Activated CD8-positive, alpha-beta memory T cell treated with anti-CD3 and anti-CD28 coated beads, Interleukin-2, amount 50 U/mL, for 24 hours (primary cell): ENCODE measurements around the gene COL8A1.

Source experiments
- DNase-seq: peaks from one replicate; pipeline ENCODE4 v3.0.0-alpha.2; 2020; ENCODE audit errors: extremely low read depth

The COL8A1 gene

DNA sequence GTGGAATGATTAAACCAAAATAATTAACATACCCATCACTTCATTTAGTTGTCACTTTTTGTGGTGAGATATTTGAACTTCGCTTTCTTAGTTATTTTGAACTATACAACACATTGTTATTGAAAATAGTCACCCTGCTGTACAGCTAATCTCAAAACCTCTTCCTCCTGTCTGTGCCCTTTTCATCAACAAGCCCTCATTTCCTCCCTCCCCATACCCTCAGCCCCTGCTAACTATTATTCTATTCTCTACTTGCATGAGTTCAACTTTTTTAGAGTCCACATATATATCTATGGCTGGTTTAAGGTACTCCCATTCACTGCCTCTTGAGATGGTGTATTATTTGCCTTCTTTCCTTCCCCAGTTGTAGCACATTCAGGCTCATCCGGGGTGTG is 32.2 kb downstream of the COL8A1 start:
- no peak for DNase-seq

DNA sequence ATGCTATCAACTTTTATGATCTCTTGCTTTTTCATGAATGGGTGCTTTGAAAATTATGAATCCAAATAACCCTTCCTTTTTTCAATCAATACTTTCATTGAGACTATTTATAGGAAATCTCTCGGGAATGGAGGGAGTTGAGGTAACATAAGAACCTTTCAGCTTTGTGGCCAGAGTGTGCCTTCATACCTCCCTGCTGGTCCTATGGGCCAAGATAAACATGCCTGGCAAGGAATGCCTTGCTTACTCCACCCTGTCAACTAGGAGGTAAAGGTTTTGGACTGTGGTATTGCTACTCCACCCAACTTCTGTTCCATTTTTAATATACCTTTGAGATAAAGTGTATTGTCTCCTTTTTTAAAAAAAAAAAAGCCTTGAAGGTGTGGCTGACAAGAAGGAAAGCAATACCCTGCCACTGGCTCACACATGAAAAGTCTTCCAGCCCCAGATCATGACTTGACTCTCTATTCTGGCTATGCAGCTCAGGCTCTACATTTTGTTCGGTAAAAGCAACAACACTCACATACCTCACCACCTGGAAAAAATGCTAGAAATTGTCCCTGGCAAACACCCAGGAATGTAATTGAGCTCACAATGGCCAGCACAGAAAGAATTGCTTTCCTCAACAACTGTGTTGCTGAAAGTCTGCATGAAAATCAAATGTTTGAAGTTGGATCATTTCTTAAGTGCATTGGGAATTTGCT is 35.8 kb downstream of the COL8A1 start:
- DNase-seq, result no peak

DNA sequence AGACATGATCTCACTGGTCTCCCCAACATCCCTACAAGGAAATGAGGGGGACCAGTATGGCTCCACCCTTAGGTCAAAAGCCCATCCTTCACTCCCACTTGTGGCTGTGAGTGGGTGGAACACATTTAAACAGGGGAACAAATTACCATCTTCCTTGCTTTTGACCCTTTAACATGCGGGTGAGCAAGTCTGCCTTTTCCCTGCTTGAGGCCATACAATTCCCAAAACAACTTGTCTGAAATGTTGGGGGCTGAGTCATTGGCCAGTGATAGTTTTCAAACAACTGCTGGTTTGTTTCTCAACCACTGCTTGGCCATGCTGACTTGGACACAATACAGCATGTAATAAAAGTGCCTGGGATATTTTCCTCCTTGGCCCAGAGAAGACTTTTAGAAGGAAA is 39.6 kb downstream of the COL8A1 start:
- no peak for DNase-seq

DNA sequence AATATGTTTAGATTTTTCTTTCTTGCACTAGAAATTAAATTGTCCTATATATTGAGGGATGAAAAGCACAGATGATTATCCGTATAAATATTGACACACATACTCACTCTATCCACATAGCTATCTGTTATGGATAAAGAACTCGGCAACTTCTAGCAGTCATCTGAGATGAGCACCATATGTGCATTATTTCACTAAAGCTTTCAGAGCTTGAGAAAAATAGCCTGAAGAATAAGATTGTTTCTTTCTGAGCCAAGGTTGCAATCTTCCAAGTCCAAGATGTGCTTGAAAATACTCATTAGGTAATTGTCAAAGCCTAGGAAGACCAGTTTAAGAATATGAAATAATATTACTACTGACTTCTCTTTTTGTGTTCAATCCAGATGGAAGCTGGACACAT is 40.5 kb downstream of the COL8A1 start:
- DNase-seq, result no peak

DNA sequence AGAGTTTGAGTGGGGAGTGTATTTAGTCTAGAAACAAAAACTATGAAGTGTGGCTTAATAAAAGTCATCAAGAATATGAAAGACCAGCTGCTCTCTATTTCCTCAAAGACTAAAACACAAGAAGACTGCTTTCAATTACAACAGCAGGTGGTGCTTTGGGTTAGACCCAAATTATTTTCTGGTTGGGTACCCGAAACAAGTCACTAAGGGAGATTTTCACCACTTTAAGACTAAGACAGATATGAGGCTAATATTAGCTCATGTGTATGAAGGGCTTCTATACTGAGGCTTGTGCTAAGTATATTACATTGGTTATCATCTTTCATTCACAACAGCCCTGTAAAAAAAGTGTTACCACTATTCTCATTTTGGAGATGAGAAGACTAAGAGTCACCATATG is 43.1 kb downstream of the COL8A1 start:
- no peak for DNase-seq

DNA sequence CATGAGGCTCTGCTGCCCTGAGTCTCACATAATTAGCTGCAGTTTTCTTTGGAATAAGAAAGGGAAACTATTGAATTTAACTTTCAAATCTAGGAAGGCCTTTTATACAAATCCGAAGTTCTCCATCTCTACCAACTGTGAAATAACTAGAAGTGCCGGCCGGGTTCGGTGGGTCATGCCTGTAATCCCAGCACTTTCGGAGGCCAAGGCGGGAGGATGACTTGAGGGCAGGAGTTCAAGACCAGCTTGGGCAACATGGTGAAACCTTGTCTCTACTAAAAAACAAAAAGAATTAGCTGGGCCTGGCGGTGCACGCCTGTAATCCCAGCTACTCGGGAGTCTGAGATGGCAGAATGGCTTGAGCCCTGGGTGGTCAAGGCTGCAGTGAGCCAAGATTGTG is 43.6 kb downstream of the COL8A1 start:
- no peak for DNase-seq

DNA sequence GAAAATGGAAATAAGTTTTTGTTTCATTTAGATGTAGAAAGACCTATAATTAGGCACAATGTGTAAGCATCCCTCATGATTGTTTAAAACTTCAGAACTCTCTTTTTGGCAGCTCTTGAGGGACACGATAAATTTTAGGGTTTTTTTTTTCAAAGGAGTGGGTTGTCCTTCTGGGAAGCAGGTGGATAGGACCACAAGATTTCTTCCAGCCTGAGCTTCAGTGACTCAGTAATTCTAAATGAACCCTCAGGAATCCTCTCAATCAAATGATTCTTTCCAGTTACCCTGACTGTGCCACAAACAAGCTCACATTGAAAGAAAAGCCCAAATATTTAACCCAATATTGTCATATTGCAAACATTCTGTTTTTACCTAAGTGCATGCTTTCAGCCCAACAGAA is 45.1 kb downstream of the COL8A1 start:
- no peak for DNase-seq

DNA sequence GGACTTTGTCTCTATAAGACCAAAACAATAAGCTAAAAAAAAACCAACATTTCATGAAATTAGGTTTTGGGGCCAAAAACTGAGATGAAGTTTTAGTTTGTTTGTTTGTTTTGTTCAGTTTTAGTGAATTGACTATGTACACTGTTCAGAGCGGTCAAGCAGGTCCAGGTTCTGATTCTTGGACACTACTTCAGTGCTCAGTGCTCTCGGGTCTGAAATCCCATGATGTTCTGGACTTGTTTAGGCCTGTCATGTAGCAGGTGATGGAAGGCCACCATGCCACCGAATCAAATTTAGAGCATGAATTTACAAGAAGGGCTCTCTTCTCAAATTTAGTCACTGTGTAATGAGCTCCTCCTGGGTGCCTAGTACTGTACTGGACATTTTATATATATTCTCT is 45.5 kb downstream of the COL8A1 start:
- DNase-seq, result no peak

DNA sequence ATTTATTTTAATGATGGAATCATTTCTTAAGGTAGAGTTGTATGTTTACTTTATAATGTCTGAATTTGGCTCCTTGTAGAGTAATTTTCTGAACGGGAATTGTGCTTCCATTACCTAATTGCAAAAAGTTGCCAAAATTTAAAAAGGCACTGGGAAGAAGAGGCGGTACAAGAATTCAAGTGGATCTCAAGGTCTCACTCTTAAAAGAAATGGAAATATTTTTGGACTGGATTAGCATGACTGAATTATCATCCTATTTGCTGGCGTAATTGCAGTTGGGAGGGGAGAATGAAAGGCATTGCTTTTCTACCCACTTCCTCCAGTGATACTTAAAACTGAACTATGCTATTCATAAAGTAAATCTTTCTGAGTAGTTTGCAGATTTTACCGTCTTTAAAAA is 46.2 kb downstream of the COL8A1 start:
- no peak for DNase-seq

DNA sequence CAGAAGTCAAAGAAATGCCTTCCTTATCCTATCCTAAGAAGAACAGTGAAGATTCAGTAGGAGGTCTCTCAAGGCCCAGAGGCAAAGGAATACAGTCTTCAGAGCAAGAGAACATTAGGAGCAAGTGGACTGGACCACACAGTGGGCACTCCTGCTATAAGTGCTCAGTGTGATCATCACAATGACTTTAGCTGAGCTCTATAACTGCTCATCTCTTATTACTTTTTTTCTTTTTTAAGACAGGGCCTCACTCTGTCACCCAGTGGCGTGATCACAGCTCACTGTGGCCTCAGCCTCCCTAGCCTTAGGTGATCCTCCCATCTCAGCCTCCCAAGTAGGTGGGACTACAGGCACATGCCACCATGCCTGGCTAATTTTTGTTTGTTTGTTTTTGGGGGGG is 48.1 kb downstream of the COL8A1 start:
- no peak for DNase-seq

DNA sequence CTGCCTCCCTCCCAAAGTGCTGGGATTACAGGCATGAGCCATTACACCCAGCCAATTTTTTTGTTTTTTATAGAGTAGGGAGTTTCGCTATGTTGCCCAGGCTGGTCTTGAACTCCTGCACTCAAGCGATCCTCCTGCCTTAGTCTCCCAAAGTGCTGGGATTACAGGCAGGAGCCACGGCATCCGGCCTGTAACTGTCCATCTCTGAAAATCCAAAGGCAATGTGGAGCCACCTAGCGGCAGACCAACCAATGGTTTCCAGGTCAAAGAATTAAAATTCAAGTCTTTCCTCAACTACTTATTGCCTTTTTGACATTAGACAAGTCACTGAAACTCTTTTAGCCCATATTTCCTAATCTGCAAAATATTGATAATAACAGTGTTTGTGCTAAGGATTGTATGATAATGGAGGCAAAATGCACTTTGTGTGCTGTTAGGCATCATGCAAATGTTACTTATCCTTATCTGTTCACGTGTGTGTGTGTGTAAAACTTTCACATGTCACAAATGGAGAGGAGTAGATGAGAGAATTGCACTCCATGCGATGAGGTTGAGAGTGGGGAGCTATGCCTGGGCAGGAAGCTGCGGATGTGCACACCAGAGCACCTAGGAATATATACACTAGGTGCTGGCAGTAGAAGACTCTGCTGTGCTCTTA is 48.7 kb downstream of the COL8A1 start:
- no peak for DNase-seq

DNA sequence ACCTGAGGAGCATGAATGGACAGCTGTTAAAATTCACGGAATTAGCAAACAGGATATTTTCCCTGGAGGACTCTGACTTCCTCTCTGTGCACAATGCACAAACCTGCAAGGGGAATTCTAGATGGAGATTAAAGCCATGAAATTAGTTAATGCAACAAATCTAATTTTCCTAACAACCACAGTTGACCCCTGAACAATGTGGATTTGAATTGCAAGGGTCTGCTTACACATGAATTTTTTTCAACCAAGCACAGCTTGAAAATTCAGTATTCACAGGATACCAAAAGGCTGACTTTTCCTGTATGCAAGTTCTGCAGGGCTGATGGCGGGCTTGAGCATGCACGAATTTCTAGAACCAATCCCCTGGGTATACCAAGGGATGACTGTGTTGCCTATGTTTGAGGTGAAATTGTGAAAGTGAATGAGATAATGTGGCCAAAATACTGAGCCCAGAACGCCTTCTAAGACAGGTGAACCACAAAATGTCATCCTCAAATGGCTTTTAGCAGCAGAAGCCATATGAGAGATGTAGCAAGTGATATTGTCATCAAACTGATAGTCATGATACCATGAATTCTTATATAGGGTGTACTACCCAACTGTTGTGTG is 52.5 kb downstream of the COL8A1 start:
- no peak for DNase-seq

DNA sequence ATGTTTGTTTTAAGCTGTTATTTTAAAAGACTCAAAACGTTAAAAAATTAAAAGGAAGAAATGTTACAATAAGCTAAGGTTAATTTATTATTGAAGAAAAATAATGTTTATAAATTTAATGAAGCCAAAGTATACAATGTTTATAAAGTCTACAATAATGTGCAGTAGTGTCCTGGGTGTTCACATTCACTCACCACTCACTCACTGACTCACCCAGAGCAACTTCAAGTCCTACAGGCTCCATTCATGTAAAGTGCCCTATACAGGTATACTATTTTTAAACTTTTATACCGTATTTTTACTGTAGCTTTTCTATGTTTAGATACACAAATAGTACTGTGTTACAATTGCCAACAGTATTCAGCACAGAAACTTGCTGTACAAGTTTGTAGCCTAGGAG is 55.2 kb downstream of the COL8A1 start:
- DNase-seq, result no peak

DNA sequence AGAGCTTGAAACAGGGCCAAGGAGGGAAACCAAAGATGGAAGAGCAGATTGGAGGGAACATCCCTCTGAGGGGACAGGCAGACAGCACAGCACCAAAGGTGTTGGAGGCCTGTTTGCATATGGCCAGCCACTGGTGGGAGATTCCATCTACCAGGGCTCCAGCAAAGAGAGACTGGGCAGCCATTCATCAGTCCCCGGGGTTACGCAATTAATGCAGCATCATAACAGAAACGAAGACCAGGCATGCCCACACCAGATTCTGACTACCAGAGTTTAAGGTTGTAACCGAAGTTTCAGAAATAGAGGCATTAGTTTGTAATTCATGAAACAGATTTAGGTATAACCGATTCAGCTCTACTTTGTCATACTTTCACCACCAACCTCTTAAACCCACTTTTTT is 58.1 kb downstream of the COL8A1 start:
- DNase-seq, result no peak

DNA sequence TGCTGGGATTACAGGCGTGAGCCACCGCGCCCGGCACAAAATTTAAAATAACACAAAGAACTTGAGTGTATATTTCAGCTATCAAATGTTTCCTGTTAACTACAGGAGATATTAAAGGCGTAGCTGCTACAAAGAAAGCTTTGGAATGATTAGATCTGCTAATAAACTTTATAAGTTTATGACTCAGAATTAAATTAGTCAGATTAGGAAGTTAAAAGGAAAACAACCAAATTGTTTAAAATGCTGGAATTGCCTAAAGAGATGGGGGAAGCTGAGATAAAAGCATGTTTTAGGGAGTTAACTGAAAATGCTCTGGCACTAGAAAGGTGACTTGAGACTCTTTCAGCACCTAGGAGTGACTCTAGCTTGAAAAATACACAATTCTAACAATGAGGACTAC is 58.9 kb downstream of the COL8A1 start:
- no peak for DNase-seq

DNA sequence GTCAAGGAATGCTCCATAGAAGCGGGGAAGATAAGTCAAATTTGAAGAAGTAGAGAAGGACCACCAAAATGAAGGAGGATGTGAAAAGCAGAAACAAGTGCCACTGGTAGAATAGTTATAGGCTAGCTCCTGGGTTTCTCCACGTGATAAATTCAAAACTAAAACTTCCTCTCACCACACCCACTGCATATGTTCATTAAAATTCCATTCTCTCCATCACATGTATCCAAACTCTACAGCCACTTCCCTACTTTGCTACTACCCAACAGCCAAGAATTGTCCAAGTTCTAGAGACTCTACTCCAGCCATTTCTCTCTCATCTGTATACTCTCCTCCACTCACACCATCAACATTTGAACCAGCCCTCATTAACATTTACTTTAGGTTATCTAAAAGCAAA is 60.5 kb downstream of the COL8A1 start:
- DNase-seq, result no peak

DNA sequence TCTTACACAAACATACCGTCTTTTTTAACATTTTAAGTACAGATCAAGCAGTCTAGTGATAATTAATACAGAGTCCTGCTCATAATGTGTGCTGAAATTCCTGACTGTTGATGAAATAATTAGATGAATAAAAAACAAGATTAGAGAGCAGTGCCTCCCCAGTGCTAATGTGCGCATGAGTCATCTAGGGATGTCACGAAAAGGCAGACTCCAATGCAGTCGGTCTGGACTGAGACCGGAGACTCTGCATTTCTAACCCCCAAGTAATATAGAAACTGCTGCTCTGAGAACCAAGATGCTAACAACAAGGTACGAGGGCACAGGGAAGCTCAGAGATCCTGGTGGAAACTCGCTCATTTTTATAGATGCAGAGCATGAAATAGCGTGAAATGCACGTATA is 61.4 kb downstream of the COL8A1 start:
- DNase-seq, result no peak

DNA sequence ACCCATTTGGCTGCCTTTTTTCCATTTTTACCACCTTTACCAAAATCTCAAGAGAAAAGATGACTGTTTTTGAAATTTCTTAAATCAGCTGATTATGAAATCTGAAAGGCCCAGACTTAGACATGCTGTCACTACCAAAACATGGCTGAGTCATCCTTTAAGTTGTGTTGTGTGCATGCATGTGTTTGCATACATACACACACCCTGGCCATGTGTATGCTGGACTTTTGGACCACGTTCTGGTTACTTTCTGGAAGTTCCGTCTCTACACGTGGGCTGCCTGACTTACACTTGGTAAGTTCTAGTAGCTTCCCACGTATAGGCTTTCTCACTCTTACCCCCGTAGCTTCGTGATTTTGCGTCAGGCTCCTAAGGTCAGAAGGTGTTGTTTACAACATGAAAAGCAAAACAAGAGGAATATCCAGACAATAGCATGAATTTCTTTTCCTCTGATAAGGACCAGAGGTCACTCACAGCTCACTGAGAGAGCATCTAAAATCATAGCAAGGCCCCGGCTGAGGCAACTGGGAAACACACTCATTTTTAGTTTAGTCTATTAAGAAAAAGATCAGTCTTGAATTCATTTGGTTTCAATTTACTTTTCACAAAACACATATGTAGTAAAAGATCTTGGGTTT is 62.4 kb downstream of the COL8A1 start:
- no peak for DNase-seq

DNA sequence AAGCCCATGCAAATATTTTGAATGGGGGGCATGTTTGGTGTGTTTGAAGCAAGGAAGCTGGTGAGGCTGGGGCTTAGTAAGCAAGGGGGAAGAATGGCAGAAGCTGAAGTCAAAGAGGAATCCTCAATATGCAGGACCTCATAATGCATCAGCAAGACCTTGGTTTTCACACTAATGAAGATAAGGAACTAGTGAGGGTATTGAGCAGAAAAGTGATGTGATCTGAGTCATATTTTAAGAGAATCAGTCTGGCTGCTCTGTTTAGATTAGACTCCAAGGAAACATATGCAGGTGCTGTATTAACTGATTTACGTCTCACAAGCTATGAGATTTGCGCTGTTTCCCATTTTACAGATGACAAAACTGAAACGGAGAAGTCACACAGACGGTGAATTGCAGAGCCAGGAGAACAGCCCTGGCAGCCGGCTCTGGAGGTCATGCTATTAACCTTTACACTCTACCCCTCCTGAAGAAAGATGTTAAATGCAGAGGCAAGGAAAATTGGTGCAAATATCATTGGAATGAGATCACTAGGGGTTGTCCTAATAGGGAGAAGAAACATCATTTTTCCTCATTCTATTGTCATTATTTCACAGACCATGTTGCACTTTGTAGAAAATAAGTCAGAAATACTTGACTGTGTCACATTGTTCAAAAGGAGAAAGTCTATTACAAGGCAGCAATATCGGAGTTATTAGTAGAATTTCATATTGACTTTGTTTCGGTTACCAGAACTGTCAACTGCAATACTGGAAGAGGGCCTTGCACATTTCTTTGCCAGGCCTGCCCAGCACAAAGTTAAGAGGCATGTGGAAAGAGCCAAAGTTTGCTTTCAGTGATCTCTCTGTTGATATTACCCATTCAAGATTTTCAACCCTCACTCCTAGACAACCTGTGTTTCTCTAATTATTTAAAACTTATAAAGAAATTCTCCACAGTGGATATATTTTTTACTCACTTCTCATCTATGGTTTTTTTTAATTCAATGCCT is 64.9 kb downstream of the COL8A1 start:
- no peak for DNase-seq

DNA sequence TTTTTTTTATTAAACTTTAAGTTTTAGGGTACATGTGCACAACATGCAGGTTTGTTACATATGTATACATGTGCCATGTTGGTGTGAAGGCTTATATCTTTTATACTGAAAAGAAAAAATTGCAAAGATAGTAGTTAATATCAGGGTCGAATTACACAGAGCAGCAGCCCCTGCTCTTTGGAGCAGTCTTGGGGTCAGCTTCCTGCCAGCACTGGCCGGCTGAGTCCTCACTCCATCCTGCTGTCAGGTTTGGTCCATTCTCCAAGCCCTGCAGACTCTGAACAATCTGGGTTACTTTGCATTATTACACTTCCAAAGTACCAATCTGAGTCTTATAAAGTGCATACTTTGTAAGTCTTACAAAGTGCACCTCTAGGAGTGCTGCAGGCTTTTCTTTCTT is 66.0 kb downstream of the COL8A1 start:
- DNase-seq, result no peak

DNA sequence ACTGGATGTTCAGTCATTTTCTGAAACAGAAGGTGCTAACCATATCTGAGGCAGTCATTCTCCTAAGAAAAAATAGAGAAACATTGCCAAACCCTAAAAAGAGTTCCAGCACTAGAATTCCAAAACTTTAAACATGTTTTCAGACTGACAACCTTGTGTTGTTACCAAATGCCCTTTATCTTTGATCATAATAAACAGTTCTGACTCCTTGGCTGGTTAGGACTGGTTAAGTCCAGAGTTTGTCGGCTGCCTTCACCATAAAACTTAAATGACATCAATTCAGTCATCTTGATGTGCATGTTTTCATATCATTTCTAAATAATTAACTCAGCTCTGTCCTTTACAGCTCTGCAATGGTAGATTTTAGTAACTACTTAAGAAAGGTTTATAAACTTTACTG is 68.0 kb downstream of the COL8A1 start:
- no peak for DNase-seq

DNA sequence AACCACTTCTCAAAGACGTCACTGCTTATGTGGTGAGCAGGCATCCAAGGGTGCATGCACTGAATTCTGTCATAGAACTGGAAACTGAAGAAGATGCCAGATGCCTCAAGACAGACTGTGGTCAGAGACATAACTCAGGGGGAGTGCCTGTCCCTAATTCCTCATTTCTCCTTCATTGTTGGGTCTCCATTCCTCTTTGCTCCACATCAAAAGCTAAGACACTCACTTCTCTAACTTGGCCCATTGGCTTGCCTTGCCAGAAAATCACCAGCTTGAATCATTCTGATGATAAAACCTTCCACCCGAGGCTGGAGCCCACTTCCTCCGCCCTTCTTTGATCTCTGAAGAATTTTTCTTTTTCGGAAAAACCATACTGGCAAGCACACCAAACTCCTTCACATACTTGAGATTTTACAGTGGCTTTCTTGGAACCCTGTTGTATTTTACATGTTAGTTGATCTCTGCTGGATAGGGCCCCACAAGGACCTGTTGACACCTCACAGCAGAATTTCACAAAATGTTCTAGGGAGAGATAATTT is 69.9 kb downstream of the COL8A1 start:
- DNase-seq, result no peak
